Neural progenitor cell (in vitro differentiated cells): ENCODE data around the gene SLC25A48. TPM values are rescaled to one million over a fixed set of nuclear protein-coding genes. Genes with fewer than 3 reads are reported as not detected.

Experiments used
- DNase-seq: peaks from one replicate; pipeline ENCODE4 v3.0.0-alpha.2; 2016; ENCODE audit warnings: low spot score
- H2AFZ ChIP-seq: fragments of 200-600 bp; sonication (generic); replicated peaks from 2 replicates; pipeline ENCODE4 v1.6.1; 2016; ENCODE audit warnings: antibody characterized with exemption
- H3F3A ChIP-seq: fragments of 200-600 bp; sonication (generic); 2 replicates; pipeline ENCODE4 v1.6.1; 2016; ENCODE audit warnings: antibody characterized with exemption, low read depth
- H3K27ac ChIP-seq: fragments of 200-600 bp; sonication (generic); 2 replicates; pipeline ENCODE4 v1.5.1; 2016; ENCODE audit warnings: mild to moderate bottlenecking
- H3K27me3 ChIP-seq: fragments of 200-600 bp; sonication (generic); 2 replicates; pipeline ENCODE4 v1.6.1; 2016; ENCODE audit warnings: mild to moderate bottlenecking, moderate library complexity
- H3K36me3 ChIP-seq: fragments of 200-600 bp; sonication (generic); 2 replicates; pipeline ENCODE4 v1.5.1; 2016
- H3K4me1 ChIP-seq: fragments of 200-600 bp; sonication (generic); 2 replicates; pipeline ENCODE4 v1.6.1; 2016; ENCODE audit warnings: mixed run types
- H3K4me2 ChIP-seq: fragments of 200-600 bp; sonication (generic); 2 replicates; pipeline ENCODE4 v1.6.1; 2016
- H3K4me3 ChIP-seq: fragments of 200-600 bp; sonication (generic); 2 replicates; pipeline ENCODE4 v1.5.1; 2016
- H3K79me2 ChIP-seq: fragments of 200-600 bp; sonication (generic); 2 replicates; pipeline ENCODE4 v1.6.1; 2016; ENCODE audit warnings: low read depth
- H3K9ac ChIP-seq: fragments of 200-600 bp; sonication (generic); 2 replicates; pipeline ENCODE4 v1.6.1; 2016
- H3K9me3 ChIP-seq: fragments of 200-600 bp; sonication (generic); 2 replicates; pipeline ENCODE4 v1.5.1; 2016; ENCODE audit warnings: low read depth
- H4K20me1 ChIP-seq: fragments of 200-600 bp; sonication (generic); 2 replicates; pipeline ENCODE4 v1.6.1; 2016; ENCODE audit warnings: low read depth
- H3K27ac Mint-ChIP-seq: 3 replicates; pipeline ENCODE4 v1.8.0; 2021; ENCODE audit warnings: mixed read lengths
- H3K27me3 Mint-ChIP-seq: 2 replicates; pipeline ENCODE4 v1.8.0; 2022; ENCODE audit warnings: low read depth, mild to moderate bottlenecking, inconsistent platforms, moderate library complexity, mixed read lengths; ENCODE audit not compliant: insufficient read depth
- H3K36me3 Mint-ChIP-seq: 3 replicates; pipeline ENCODE4 v1.8.0; 2021; ENCODE audit warnings: mixed read lengths
- H3K4me1 Mint-ChIP-seq: 3 replicates; pipeline ENCODE4 v1.8.0; 2021; ENCODE audit warnings: mixed read lengths
- H3K4me3 Mint-ChIP-seq: 3 replicates; pipeline ENCODE4 v1.8.0; 2021; ENCODE audit warnings: mild to moderate bottlenecking, moderate library complexity, mixed read lengths
- H3K9me3 Mint-ChIP-seq: 3 replicates; pipeline ENCODE4 v1.8.0; 2020; ENCODE audit warnings: mixed read lengths
- CTCF ChIP-seq: fragments of 200-600 bp; sonication (generic); IDR thresholded peaks from 2 replicates; pipeline ENCODE4 v1.5.1; 2017; ENCODE audit warnings: antibody characterized with exemption, mild to moderate bottlenecking
- EZH2 ChIP-seq: fragments of 200-600 bp; sonication (generic); IDR thresholded peaks from 2 replicates; pipeline ENCODE4 v1.6.1; 2017; ENCODE audit warnings: antibody characterized with exemption, mild to moderate bottlenecking, moderate library complexity
- EZH2phosphoT487 ChIP-seq: fragments of 200-600 bp; sonication (generic); IDR thresholded peaks from 2 replicates; pipeline ENCODE4 v1.6.1; 2017; ENCODE audit warnings: antibody characterized with exemption
- total RNA-seq: library from RNA; depleted of rRNA; stranded (reverse); fragments of >200 nt; gene quantifications from 2 replicates; pipeline ENCODE4 v1.2.3, GENCODE V29; 2015; ENCODE audit warnings: low replicate concordance

SLC25A48 gene
- total RNA-seq, 1 donor from 2014 or later: not detected

GRCh38 chr5:135886136-135886535 lies 51.7 kb downstream of the SLC25A48 start:
- Histone ChIP-seq H3K4me3 (no peak overlapping the region), H3K27me3 (peaks cover 36% of the 10 kb centered on the region), H3K4me1 (no peaks in the 10 kb centered on the region), H4K20me1 (no peaks in the 10 kb centered on the region), H3F3A (no peaks in the 10 kb centered on the region), H3K9ac (no peak overlapping the region), H3K4me2 (no peak overlapping the region), H3K27ac (no peak overlapping the region), H3K9me3 (no peaks in the 10 kb centered on the region), H3K79me2 (no peaks in the 10 kb centered on the region), H2AFZ (no peak overlapping the region), H3K36me3 (no peaks in the 10 kb centered on the region)
- no peaks in the 10 kb centered on the region for H3K9me3 Mint-ChIP-seq
- no peak for DNase-seq
- no peak overlapping the region for H3K4me3 Mint-ChIP-seq
- H3K27ac Mint-ChIP-seq: no peak overlapping the region
- peaks cover 15% of the 10 kb centered on the region for H3K27me3 Mint-ChIP-seq
- TF ChIP-seq CTCF: no peak
- no peak for TF ChIP-seq EZH2phosphoT487
- no peak for TF ChIP-seq EZH2
- peaks cover 4% of the 10 kb centered on the region for H3K4me1 Mint-ChIP-seq
- H3K36me3 Mint-ChIP-seq: no peaks in the 10 kb centered on the region

GRCh38 chr5:135887447-135887864 lies 53.0 kb downstream of the SLC25A48 start:
- Histone ChIP-seq H3K4me1 (no peaks in the 10 kb centered on the region), H3K4me2 (no peak overlapping the region), H3K27me3 (peaks cover 36% of the 10 kb centered on the region), H3F3A (no peaks in the 10 kb centered on the region), H3K9ac (no peak overlapping the region), H2AFZ (no peak overlapping the region), H3K36me3 (no peaks in the 10 kb centered on the region), H4K20me1 (no peaks in the 10 kb centered on the region), H3K27ac (no peak overlapping the region), H3K9me3 (no peaks in the 10 kb centered on the region), H3K4me3 (no peak overlapping the region), H3K79me2 (no peaks in the 10 kb centered on the region)
- H3K9me3 Mint-ChIP-seq: no peaks in the 10 kb centered on the region
- H3K4me3 Mint-ChIP-seq: peak overlapping the region; percentile 20
- H3K4me1 Mint-ChIP-seq: peaks cover 7% of the 10 kb centered on the region
- TF ChIP-seq CTCF (peak; percentile 86), EZH2 (no peak), EZH2phosphoT487 (no peak)
- DNase-seq: peak; percentile 81
- no peaks in the 10 kb centered on the region for H3K36me3 Mint-ChIP-seq
- peaks cover 17% of the 10 kb centered on the region for H3K27me3 Mint-ChIP-seq
- no peak overlapping the region for H3K27ac Mint-ChIP-seq

DNA sequence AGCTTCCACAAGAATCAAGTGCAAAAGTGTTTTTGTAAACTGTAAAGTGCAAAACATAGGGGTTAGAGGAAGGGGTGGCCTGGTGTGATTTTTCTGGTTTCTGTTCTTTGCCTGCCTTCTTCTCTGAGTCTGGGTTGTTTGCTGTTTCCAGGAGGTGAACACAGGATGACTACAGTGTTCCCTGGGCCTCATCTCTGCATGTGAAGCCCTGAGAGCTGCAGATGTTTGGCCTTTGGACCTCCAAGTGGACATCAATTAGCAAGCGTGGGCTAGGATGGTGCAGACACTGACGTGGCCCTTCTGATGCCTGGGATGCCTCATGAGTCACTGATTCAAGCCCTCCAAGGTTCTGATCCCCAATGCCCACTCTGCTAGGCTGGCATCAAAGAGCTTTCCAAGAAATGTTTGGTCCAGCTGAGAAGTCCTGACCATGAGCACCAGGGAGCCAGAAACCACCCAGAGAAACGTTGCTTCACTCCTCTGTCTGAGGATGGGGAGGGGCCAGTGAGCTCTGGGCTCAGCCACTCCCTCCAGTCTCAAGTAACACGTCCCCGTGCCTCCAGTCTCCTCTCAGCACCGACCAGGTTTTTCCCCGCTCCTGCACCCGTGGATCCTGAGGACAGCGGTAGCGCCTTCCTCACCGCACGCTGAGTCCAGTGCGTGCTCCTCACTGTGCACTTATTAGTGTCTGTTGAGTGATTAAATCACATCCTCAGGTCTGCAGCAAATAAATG lies 53.6 kb downstream of the SLC25A48 start:
- H3K4me3 Mint-ChIP-seq: no peak overlapping the region
- no peaks in the 10 kb centered on the region for H3K9me3 Mint-ChIP-seq
- no peak overlapping the region for H3K27ac Mint-ChIP-seq

More for the DNA sequence above, 53.6 kb downstream of the SLC25A48 start:
- Histone ChIP-seq H3K4me3 (no peak overlapping the region), H3K79me2 (no peaks in the 10 kb centered on the region), H3K4me1 (no peaks in the 10 kb centered on the region), H3K27ac (no peak overlapping the region), H3F3A (no peaks in the 10 kb centered on the region), H3K9ac (no peak overlapping the region), H3K27me3 (peaks cover 36% of the 10 kb centered on the region), H4K20me1 (no peaks in the 10 kb centered on the region), H2AFZ (no peak overlapping the region), H3K9me3 (no peaks in the 10 kb centered on the region), H3K36me3 (no peaks in the 10 kb centered on the region), H3K4me2 (peak overlapping the region; percentile 35)
- H3K36me3 Mint-ChIP-seq: no peaks in the 10 kb centered on the region
- H3K4me1 Mint-ChIP-seq: peaks cover 7% of the 10 kb centered on the region
- peaks cover 17% of the 10 kb centered on the region for H3K27me3 Mint-ChIP-seq
- DNase-seq: peak; percentile 70
- TF ChIP-seq EZH2: no peak
- no peak for TF ChIP-seq CTCF
- TF ChIP-seq EZH2phosphoT487: no peak
